SK-N-SH (cell line): ENCODE results near the gene TPSG1. TPM values are rescaled to one million over a fixed set of nuclear protein-coding genes. Genes with fewer than 3 reads are reported as not detected.
"Not testable (repeated sequence)": the region's sequence is repeated elsewhere in the genome, so short reads cannot be mapped to it uniquely, and the experiment has no call there.

Experiments
- CTCF ChIA-PET: fragments of 300-600, 350-600 bp; formaldehyde crosslinking; extraction: SDS; loops from one replicate; lab custom pipeline; 2021; lab: Yijun Ruan, JAX
- POLR2A ChIA-PET: fragments of 350-600 bp; sonication (Branson Sonifier 250); formaldehyde crosslinking; extraction: SDS; loops from one replicate; lab custom pipeline; 2020; ENCODE audit warnings: antibody characterized with exemption, inconsistent platforms; lab: Yijun Ruan, JAX
- DNase-seq: peaks from one replicate; pipeline ENCODE4 v3.0.0; 2012
- H2AFZ ChIP-seq: fragments of 200-600 bp; sonication (generic); 2 replicates; pipeline ENCODE4 v1.8.1; 2016; ENCODE audit warnings: antibody characterized with exemption, mild to moderate bottlenecking, low read depth
- H3F3A ChIP-seq: fragments of 200-600 bp; sonication (generic); replicated peaks from 2 replicates; pipeline ENCODE3; 2016; ENCODE audit warnings: antibody characterized with exemption, mild to moderate bottlenecking; ENCODE audit not compliant: insufficient read depth
- H3K27ac ChIP-seq, 2 experiments: fragments of 200-500 bp in 1 of 2; fragments of 200-600 bp in 1 of 2; sonication (Bioruptor generic) in 1 of 2; sonication (generic), shearing (Covaris generic) in 1 of 2; 2 replicates each; pipeline versions ENCODE4 v1.5.1 to v1.6.1; 2014 to 2016; ENCODE audit warnings: low read depth in 2 of 2, inconsistent platforms in 1 of 2, low read length in 1 of 2, mild to moderate bottlenecking in 1 of 2, mixed read lengths in 1 of 2
- H3K27me3 ChIP-seq: fragments of 200-600 bp; sonication (generic), shearing (Covaris generic); 2 replicates; pipeline ENCODE4 v1.6.1; 2016; ENCODE audit warnings: mixed run types; ENCODE audit not compliant: insufficient read depth
- H3K36me3 ChIP-seq, 2 experiments: fragments of 200-500 bp in 1 of 2; fragments of 200-600 bp in 1 of 2; sonication (Bioruptor generic) in 1 of 2; sonication (generic) in 1 of 2; replicated peaks in 1 of 2; 2 replicates each; pipeline versions ENCODE3 to v1.5.1; 2014 to 2016; ENCODE audit warnings: low read length in 1 of 2, mild to moderate bottlenecking in 1 of 2; ENCODE audit not compliant: insufficient read depth in 2 of 2, control insufficient read depth in 1 of 2
- H3K4me1 ChIP-seq, 2 experiments: fragments of 200-500 bp in 1 of 2; fragments of 200-600 bp in 1 of 2; sonication (Bioruptor generic) in 1 of 2; sonication (generic), shearing (Covaris generic) in 1 of 2; 2 replicates each; pipeline versions ENCODE4 v1.5.1 to v1.6.1; 2014 to 2016; ENCODE audit warnings: low read depth in 1 of 2, low read length in 1 of 2, mixed run types in 1 of 2; ENCODE audit not compliant: insufficient read depth in 2 of 2, control insufficient read depth in 1 of 2
- H3K4me2 ChIP-seq: fragments of 200-600 bp; sonication (generic), shearing (Covaris generic); 2 replicates; pipeline ENCODE4 v1.6.1; 2017; ENCODE audit warnings: mixed run types
- H3K4me3 ChIP-seq, 2 experiments: fragments of 200-500 bp in 1 of 2; fragments of 200-600 bp in 1 of 2; sonication (Bioruptor generic) in 1 of 2; sonication (generic), shearing (Covaris generic) in 1 of 2; 2 replicates each; pipeline versions ENCODE4 v1.5.1 to v1.8.1; 2014 to 2016; ENCODE audit warnings: low read depth in 2 of 2, inconsistent platforms in 1 of 2, low read length in 1 of 2, mild to moderate bottlenecking in 1 of 2, mixed read lengths in 1 of 2, moderate library complexity in 1 of 2
- H3K79me2 ChIP-seq: fragments of 200-600 bp; sonication (generic); 2 replicates; pipeline ENCODE4 v1.8.1; 2017; ENCODE audit warnings: mild to moderate bottlenecking; ENCODE audit not compliant: insufficient read depth
- H3K9ac ChIP-seq: fragments of 200-600 bp; sonication (generic); 2 replicates; pipeline ENCODE4 v1.6.1; 2017; ENCODE audit warnings: mixed run types
- H3K9me2 ChIP-seq: fragments of 200-600 bp; sonication (generic); 2 replicates; pipeline ENCODE4 v1.6.1; 2017; ENCODE audit warnings: mixed run types
- H3K9me3 ChIP-seq: fragments of 200-600 bp; sonication (generic); 2 replicates; pipeline ENCODE4 v1.6.1; 2017; ENCODE audit warnings: mixed run types, mild to moderate bottlenecking, moderate library complexity
- H4K20me1 ChIP-seq: fragments of 200-600 bp; sonication (generic); 2 replicates; pipeline ENCODE4 v1.6.1; 2017; ENCODE audit warnings: mild to moderate bottlenecking, mixed run types; ENCODE audit not compliant: insufficient read depth
- ELF1 ChIP-seq: IDR thresholded peaks from 2 replicates; pipeline ENCODE4 v1.4.0; 2012
- EZH2phosphoT487 ChIP-seq: fragments of 200-600 bp; sonication (generic); IDR thresholded peaks from 2 replicates; pipeline ENCODE4 v1.6.1; 2017; ENCODE audit warnings: low read depth, mixed run types, mild to moderate bottlenecking, antibody characterized with exemption, moderate library complexity, borderline replicate concordance
- FOXM1 ChIP-seq: IDR thresholded peaks from 2 replicates; pipeline ENCODE4 v1.4.0; 2012; ENCODE audit warnings: low read depth, mild to moderate bottlenecking
- GABPA ChIP-seq: IDR thresholded peaks from 2 replicates; pipeline ENCODE4 v1.4.0; 2012; ENCODE audit warnings: low read depth, mild to moderate bottlenecking
- GATA2 ChIP-seq: sonication (generic); formaldehyde crosslinking; IDR thresholded peaks from 2 replicates; pipeline ENCODE4 v1.5.0; 2020; ENCODE audit warnings: mild to moderate bottlenecking, missing genetic modification reagents
- IRF3 ChIP-seq: fragments of 150-350 bp; IDR thresholded peaks from 2 replicates; pipeline ENCODE4 v1.6.1; 2016; ENCODE audit warnings: mild to moderate bottlenecking, low read depth, low read length
- JUND ChIP-seq: IDR thresholded peaks from 2 replicates; pipeline ENCODE4 v1.4.0; 2012
- MEF2A ChIP-seq: IDR thresholded peaks from 2 replicates; pipeline ENCODE4 v1.4.0; 2012; ENCODE audit warnings: low read depth, borderline replicate concordance
- MXI1 ChIP-seq: IDR thresholded peaks from 2 replicates; pipeline ENCODE4 v1.6.1; 2012; ENCODE audit warnings: mild to moderate bottlenecking, low read depth, low read length, improper control_type of control experiment
- NFIC ChIP-seq: IDR thresholded peaks from 2 replicates; pipeline ENCODE4 v1.4.0; 2012; ENCODE audit warnings: borderline replicate concordance
- POLR2AphosphoS5 ChIP-seq: IDR thresholded peaks from 2 replicates; pipeline ENCODE4 v1.6.1; 2012; ENCODE audit warnings: low read depth, low read length
- RXRA ChIP-seq: IDR thresholded peaks from 2 replicates; pipeline ENCODE4 v1.4.0; 2012; ENCODE audit warnings: low read depth, mild to moderate bottlenecking, borderline replicate concordance
- SIN3A ChIP-seq: IDR thresholded peaks from 2 replicates; pipeline ENCODE4 v1.6.1; 2012; ENCODE audit warnings: low read depth, mild to moderate bottlenecking, low read length, moderate library complexity, borderline replicate concordance
- TAF1 ChIP-seq: IDR thresholded peaks from 2 replicates; pipeline ENCODE4 v1.6.1; 2012; ENCODE audit warnings: low read depth, mild to moderate bottlenecking, low read length, moderate library complexity, borderline replicate concordance
- TCF12 ChIP-seq: IDR thresholded peaks from 2 replicates; pipeline ENCODE4 v1.4.0; 2012
- TEAD4 ChIP-seq: IDR thresholded peaks from 2 replicates; pipeline ENCODE4 v1.4.0; 2012; ENCODE audit warnings: mild to moderate bottlenecking, borderline replicate concordance; ENCODE audit not compliant: insufficient read depth
- USF1 ChIP-seq: IDR thresholded peaks from 2 replicates; pipeline ENCODE4 v1.4.0; 2012; ENCODE audit warnings: low read depth, borderline replicate concordance
- YY1 ChIP-seq: IDR thresholded peaks from 2 replicates; pipeline ENCODE4 v1.4.0; 2012; ENCODE audit warnings: low read depth, mild to moderate bottlenecking
- WGBS: methylation state at CpG from one replicate; pipeline ENCODE4 v1.1.6; 2017; ENCODE audit warnings: low lambda C conversion rate; 5-methylcytosine and 5-hydroxymethylcytosine counted together
- polyA plus RNA-seq, 3 experiments: library from polyadenylated mRNA; depleted of rRNA; stranded (reverse); fragments of >200 nt; gene quantifications; 2 replicates each; pipeline ENCODE4 v1.2.3, GENCODE V29; 2012
- TF ChIP-seq, protein P1 (sequence below): fragments of 150-350 bp; IDR thresholded peaks from 2 replicates; pipeline ENCODE4 v1.6.1; 2017; ENCODE audit warnings: antibody characterized with exemption, low read length, low read depth, borderline replicate concordance

TPSG1 gene
- polyA plus RNA-seq, 1 of the 3 experiments (the other 2 are of a cell fraction): not detected

DNA sequence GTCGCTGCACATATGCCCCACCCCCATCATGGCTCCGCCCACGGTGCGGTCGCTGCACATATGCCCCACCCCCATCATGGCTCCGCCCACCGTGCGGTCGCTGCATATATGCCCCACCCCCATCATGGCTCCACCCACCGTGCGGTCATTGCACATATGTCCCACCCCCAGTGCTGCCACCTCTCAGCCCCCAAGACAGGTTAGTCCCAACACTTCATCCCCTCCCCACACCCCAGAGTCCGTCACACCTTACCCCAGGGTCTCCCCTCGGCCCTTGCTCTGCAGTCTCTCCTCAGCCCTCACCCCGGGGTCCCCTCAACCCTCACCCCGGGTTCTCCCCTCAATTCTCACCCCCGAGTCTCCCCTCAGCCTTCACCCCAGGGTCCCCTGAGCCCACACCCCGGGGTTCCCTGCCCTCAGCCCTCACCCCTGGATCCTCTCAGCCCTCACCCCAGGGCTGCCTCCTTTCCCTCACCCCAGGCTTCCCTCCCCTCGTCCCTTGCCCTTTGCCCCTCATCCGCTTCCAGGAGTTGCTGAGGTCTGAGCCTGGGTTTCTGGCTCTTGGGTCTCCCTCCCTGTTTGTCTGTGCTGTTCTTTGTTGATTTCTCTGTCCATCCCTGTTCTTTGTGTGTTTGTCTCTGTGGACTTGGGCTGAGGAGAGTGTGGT, 25.6 kb downstream of the TPSG1 start:
- no peak overlapping the region for H2AFZ ChIP-seq
- no peak overlapping the region for H3K9ac ChIP-seq
- no peaks in the 10 kb centered on the region for H3K79me2 ChIP-seq
- no peaks in the 10 kb centered on the region for H3K9me2 ChIP-seq
- no peaks in the 10 kb centered on the region for H3K9me3 ChIP-seq
- CTCF ChIA-PET: no interaction called here
- H3F3A ChIP-seq: no peaks in the 10 kb centered on the region
- no peaks in the 10 kb centered on the region for H3K4me1 ChIP-seq
- H3K27ac ChIP-seq: no peak overlapping the region
- peaks cover 60% of the 10 kb centered on the region for H3K27me3 ChIP-seq
- TF ChIP-seq IRF3 (no peak), USF1 (no peak), MEF2A (no peak), FOXM1 (no peak), GATA2 (CRISPR knock-in tag) (no peak), TAF1 (no peak), POLR2AphosphoS5 (no peak), NFIC (no peak), YY1 (no peak), MXI1 (no peak), ELF1 (no peak), RXRA (no peak), EZH2phosphoT487 (no peak), SIN3A (no peak), TEAD4 (no peak), JUND (no peak), TCF12 (no peak), GABPA (no peak)
- TF ChIP-seq, protein P1, sequence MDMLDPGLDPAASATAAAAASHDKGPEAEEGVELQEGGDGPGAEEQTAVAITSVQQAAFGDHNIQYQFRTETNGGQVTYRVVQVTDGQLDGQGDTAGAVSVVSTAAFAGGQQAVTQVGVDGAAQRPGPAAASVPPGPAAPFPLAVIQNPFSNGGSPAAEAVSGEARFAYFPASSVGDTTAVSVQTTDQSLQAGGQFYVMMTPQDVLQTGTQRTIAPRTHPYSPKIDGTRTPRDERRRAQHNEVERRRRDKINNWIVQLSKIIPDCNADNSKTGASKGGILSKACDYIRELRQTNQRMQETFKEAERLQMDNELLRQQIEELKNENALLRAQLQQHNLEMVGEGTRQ: no peak
- TF ChIP-seq, all 33 proteins: peak for 0
- DNase-seq: peak; percentile 57
- H3K4me2 ChIP-seq: no peak overlapping the region
- H3K4me3 ChIP-seq: no peak overlapping the region
- no peaks in the 10 kb centered on the region for H3K36me3 ChIP-seq
- POLR2A ChIA-PET: no interaction called here
- no peaks in the 10 kb centered on the region for H4K20me1 ChIP-seq
- 46% methylated on average over 12 of the region's 19 CpGs for whole genome bisulfite sequencing

DNA sequence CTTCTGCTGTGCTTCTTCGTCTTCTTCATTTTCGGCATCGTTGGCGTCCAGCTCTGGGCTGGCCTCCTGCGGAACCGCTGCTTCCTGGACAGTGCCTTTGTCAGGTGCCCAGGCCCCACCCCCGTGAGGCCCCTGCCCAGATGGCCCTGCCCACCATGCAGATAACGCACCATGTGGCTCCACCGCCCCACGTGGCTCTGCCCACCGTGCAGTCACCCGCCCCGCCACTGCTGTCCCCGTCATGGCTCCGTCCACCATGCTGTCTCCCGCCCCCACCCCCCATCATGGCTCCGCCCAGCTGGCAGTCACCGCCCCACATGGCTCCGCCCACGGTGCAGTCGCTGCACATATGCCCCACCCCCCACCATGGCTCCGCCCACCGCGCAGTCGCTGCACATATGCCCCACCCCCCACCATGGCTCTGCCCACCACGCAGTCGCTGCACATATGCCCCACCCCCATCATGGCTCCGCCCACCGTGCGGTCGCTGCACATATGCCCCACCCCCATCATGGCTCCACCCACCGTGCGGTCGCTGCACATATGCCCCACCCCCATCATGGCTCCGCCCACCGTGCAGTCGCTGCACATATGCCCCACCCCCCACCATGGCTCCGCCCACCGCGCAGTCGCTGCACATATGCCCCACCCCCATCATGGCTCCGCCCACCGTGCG, 26.3 kb downstream of the TPSG1 start:
- H3F3A ChIP-seq, H3K4me1 ChIP-seq, H4K20me1 ChIP-seq, H3K9me2 ChIP-seq, H3K4me3 ChIP-seq, H3K4me2 ChIP-seq, H2AFZ ChIP-seq, H3K36me3 ChIP-seq, POLR2A ChIA-PET, H3K9ac ChIP-seq, H3K79me2 ChIP-seq, CTCF ChIA-PET, H3K27ac ChIP-seq, H3K9me3 ChIP-seq: not testable (repeated sequence)
- DNase-seq: peak; percentile 72
- 58% methylated on average over 30 of the region's 44 CpGs for WGBS
- H3K27me3 ChIP-seq: peaks cover 59% of the 10 kb centered on the region
